Measurements from ENCODE around the gene ZBTB12.

GRCh38 chr6:31906122-31906521, 4.2 kb upstream of the ZBTB12 start:
- no peak for TF ChIP-seq POLR2A (IDR thresholded peaks at IDR 0.05; ENCODE audit: low read length)
- TF ChIP-seq GATA1 (IDR thresholded peaks at IDR 0.05; ENCODE audit: low read depth, low read length), result no peak
